Effector memory CD8-positive, alpha-beta T cell (primary cell): ENCODE measurements around the gene LCK.

Experiments
- ATAC-seq: fragments of 150-1000 bp; cut with Tn5 transposase; replicated peaks from 2 replicates; pipeline ENCODE4 v1.10.0; 2021; ENCODE audit warnings: mild to moderate bottlenecking, moderate library complexity
- DNase-seq, 3 experiments: peaks; one replicate each; pipeline ENCODE4 v3.0.0; 2021
- H3K27ac Mint-ChIP-seq, 2 donors: one replicate each; pipeline ENCODE4 v1.8.0; 2022; ENCODE audit warnings: mild to moderate bottlenecking in 2 of 2, mixed read lengths in 2 of 2, moderate library complexity in 2 of 2
- H3K27me3 Mint-ChIP-seq, 2 donors: one replicate each; pipeline ENCODE4 v1.8.0; 2022; ENCODE audit warnings: mixed read lengths in 2 of 2
- H3K36me3 Mint-ChIP-seq: one replicate; pipeline ENCODE4 v1.8.0; 2022; ENCODE audit warnings: mild to moderate bottlenecking, moderate library complexity, mixed read lengths; ENCODE audit not compliant: insufficient read depth
- H3K4me1 Mint-ChIP-seq, 2 donors: one replicate each; pipeline ENCODE4 v1.8.0; 2022; ENCODE audit warnings: low read depth in 2 of 2, mixed read lengths in 2 of 2
- H3K4me3 Mint-ChIP-seq, 2 donors: one replicate each; pipeline ENCODE4 v1.8.0; 2022; ENCODE audit warnings: mild to moderate bottlenecking in 2 of 2, mixed read lengths in 2 of 2, moderate library complexity in 2 of 2
- H3K9me3 Mint-ChIP-seq, 2 donors: one replicate each; pipeline ENCODE4 v1.8.0; 2022; ENCODE audit warnings: mixed read lengths in 2 of 2

LCK gene

GRCh38 chr1:32331549-32331948 is 80.5 kb downstream of the LCK start:
- Mint-ChIP-seq H3K27me3 (no peaks in the 10 kb centered on the region), H3K9me3 (no peaks in the 10 kb centered on the region), H3K4me1 (peaks cover 11 to 20% of the 10 kb centered on the region in 2 donors), H3K4me3 (no peak overlapping the region), H3K27ac (peak overlapping the region in 1 of 2 donors; percentile 13), H3K36me3 (peaks cover 58% of the 10 kb centered on the region)
- no peak for ATAC-seq
- no peak for DNase-seq

GRCh38 chr1:32332290-32333079 is 81.4 kb downstream of the LCK start:
- no peak for ATAC-seq
- Mint-ChIP-seq H3K27ac (peak overlapping the region; percentile 69 to 85), H3K4me3 (no peak overlapping the region), H3K9me3 (no peaks in the 10 kb centered on the region), H3K4me1 (peaks cover 20 to 28% of the 10 kb centered on the region in 2 donors), H3K27me3 (no peaks in the 10 kb centered on the region), H3K36me3 (peaks cover 58% of the 10 kb centered on the region)
- no peak for DNase-seq

GRCh38 chr1:32333251-32333963 is 82.3 kb downstream of the LCK start:
- peaks cover 26 to 36% of the 10 kb centered on the region in 2 donors for H3K4me1 Mint-ChIP-seq
- no peaks in the 10 kb centered on the region for H3K9me3 Mint-ChIP-seq
- ATAC-seq (no peak), DNase-seq (no peak)
- H3K27ac Mint-ChIP-seq, result peak overlapping the region; percentile 14 to 85
- peak overlapping the region; percentile 55 to 69 for H3K4me3 Mint-ChIP-seq
- H3K36me3 Mint-ChIP-seq, result peaks cover 48% of the 10 kb centered on the region
- H3K27me3 Mint-ChIP-seq, result no peaks in the 10 kb centered on the region

GRCh38 chr1:32334274-32334861 is 83.3 kb downstream of the LCK start:
- Mint-ChIP-seq H3K27ac (peak overlapping the region; percentile 24 to 85), H3K27me3 (no peaks in the 10 kb centered on the region), H3K36me3 (peaks cover 47% of the 10 kb centered on the region), H3K9me3 (no peaks in the 10 kb centered on the region), H3K4me1 (peaks cover 28 to 41% of the 10 kb centered on the region in 2 donors), H3K4me3 (peak overlapping the region; percentile 79 to 81)
- no peak for ATAC-seq
- no peak for DNase-seq

GRCh38 chr1:32334864-32335534 is 83.9 kb downstream of the LCK start:
- Mint-ChIP-seq H3K4me3 (peak overlapping the region; percentile 79 to 81), H3K9me3 (no peaks in the 10 kb centered on the region), H3K27me3 (no peaks in the 10 kb centered on the region), H3K4me1 (peaks cover 27 to 37% of the 10 kb centered on the region in 2 donors), H3K36me3 (peaks cover 43% of the 10 kb centered on the region), H3K27ac (peak overlapping the region in 1 of 2 donors; percentile 24)
- ATAC-seq, result peak; percentile 52
- peak; percentile 52 to 60 (median 57) for DNase-seq

- Mint-ChIP-seq H3K36me3 (peaks cover 39% of the 10 kb centered on the region), H3K27ac (no peak overlapping the region), H3K9me3 (no peaks in the 10 kb centered on the region), H3K27me3 (no peaks in the 10 kb centered on the region), H3K4me3 (peak overlapping the region; percentile 79 to 81), H3K4me1 (peaks cover 27 to 37% of the 10 kb centered on the region in 2 donors)
- DNase-seq, result no peak
- ATAC-seq, result peak; percentile 11
Observed at GRCh38 chr1:32335535-32335789, 84.4 kb downstream of the LCK start.
